Ishikawa (cell line): ENCODE results near the gene SPECC1.

Source experiments
- CEBPB ChIP-seq: IDR thresholded peaks from 2 replicates; pipeline ENCODE4 v1.6.1; 2012
- EGR1 ChIP-seq: IDR thresholded peaks from 2 replicates; pipeline ENCODE4 v1.6.1; 2012
- EP300 ChIP-seq: IDR thresholded peaks from 2 replicates; pipeline ENCODE4 v1.6.1; 2012; ENCODE audit warnings: borderline replicate concordance
- MAX ChIP-seq: IDR thresholded peaks from 2 replicates; pipeline ENCODE4 v1.6.1; 2012
- RAD21 ChIP-seq: IDR thresholded peaks from 2 replicates; pipeline ENCODE4 v1.6.1; 2012; ENCODE audit warnings: low read depth
- REST ChIP-seq: IDR thresholded peaks from 2 replicates; pipeline ENCODE4 v1.6.1; 2012; ENCODE audit warnings: low read depth, mild to moderate bottlenecking
- TAF1 ChIP-seq: IDR thresholded peaks from 2 replicates; pipeline ENCODE4 v1.6.1; 2012; ENCODE audit warnings: low read depth, mild to moderate bottlenecking
- TCF12 ChIP-seq: IDR thresholded peaks from 2 replicates; pipeline ENCODE4 v1.6.1; 2012; ENCODE audit warnings: low read depth
- USF1 ChIP-seq: IDR thresholded peaks from 2 replicates; pipeline ENCODE4 v1.6.1; 2012
- YY1 ChIP-seq: IDR thresholded peaks from 2 replicates; pipeline ENCODE4 v1.6.1; 2012; ENCODE audit warnings: low read depth

GRCh38 chr17:20096430-20096829 is 87.3 kb downstream of the SPECC1 start:
- no peak for TF ChIP-seq YY1
- no peak for TF ChIP-seq TAF1
- no peak for TF ChIP-seq EP300
- TF ChIP-seq EGR1: no peak
- TF ChIP-seq CEBPB: no peak
- TF ChIP-seq USF1: no peak
- no peak for TF ChIP-seq REST
- TF ChIP-seq TCF12: no peak
- no peak for TF ChIP-seq RAD21
- no peak for TF ChIP-seq MAX
